ENCODE measurements around the gene PAK1IP1.
"Not testable (repeated sequence)": the region's sequence is repeated elsewhere in the genome, so short reads cannot be mapped to it uniquely, and the experiment has no call there.

Gene PAK1IP1

GRCh38 chr6:10733863-10734262, 39.1 kb downstream of the PAK1IP1 start:
- no peak overlapping the region for H3K4me3 ChIP-seq (ENCODE audit: low read depth, low read length)
- no peak for DNase-seq (ENCODE audit: low read depth)

- no peak overlapping the region for H3K4me3 ChIP-seq (ENCODE audit: low read depth, low read length)
- no peak for DNase-seq (ENCODE audit: low read depth)
Observed at GRCh38 chr6:10736731-10737130, 42.0 kb downstream of the PAK1IP1 start.

- DNase-seq (ENCODE audit: low read depth), result no peak
- no peak overlapping the region for H3K4me3 ChIP-seq (ENCODE audit: low read depth, low read length)
Observed at GRCh38 chr6:10740061-10740460, 45.3 kb downstream of the PAK1IP1 start.

GRCh38 chr6:10741643-10742042, 46.9 kb downstream of the PAK1IP1 start:
- H3K4me3 ChIP-seq (ENCODE audit: low read depth, low read length); DNase-seq (ENCODE audit: low read depth): not testable (repeated sequence)

- DNase-seq (ENCODE audit: low read depth), result no peak
- no peak overlapping the region for H3K4me3 ChIP-seq (ENCODE audit: low read depth, low read length)
Observed at GRCh38 chr6:10742251-10742650, 47.5 kb downstream of the PAK1IP1 start.

- DNase-seq (ENCODE audit: low read depth), result no peak
Observed at GRCh38 chr6:10743515-10743914, 48.7 kb downstream of the PAK1IP1 start.

GRCh38 chr6:10745116-10745515, 50.3 kb downstream of the PAK1IP1 start:
- no peak for DNase-seq (ENCODE audit: low read depth)
- H3K4me3 ChIP-seq (ENCODE audit: low read depth, low read length), result no peak overlapping the region

More at GRCh38 chr6:10743515-10743914, 48.7 kb downstream of the PAK1IP1 start:
- no peak overlapping the region for H3K4me3 ChIP-seq (ENCODE audit: low read depth, low read length)

- no peak for DNase-seq (ENCODE audit: low read depth)
- peak overlapping the region; percentile 87 for H3K4me3 ChIP-seq (ENCODE audit: low read depth, low read length)
Observed at GRCh38 chr6:10746915-10747250, 52.1 kb downstream of the PAK1IP1 start.

- DNase-seq (ENCODE audit: low read depth), result peak; percentile 85
- H3K4me3 ChIP-seq (ENCODE audit: low read depth, low read length), result peak within 1 kb of the TSS; percentile 87
Observed at GRCh38 chr6:10747251-10747972, 52.6 kb downstream of the PAK1IP1 start, which contains the start of gene TMEM14B. TSS of gene TMEM14B (plus strand) at chr6:10747805. CDS start at chr6:10749246, 1,441 bp downstream.

GRCh38 chr6:10749734-10750133, 55.0 kb downstream of the PAK1IP1 start:
- no peak for DNase-seq (ENCODE audit: low read depth)
- H3K4me3 ChIP-seq (ENCODE audit: low read depth, low read length), result no peak overlapping the region

- H3K4me3 ChIP-seq (ENCODE audit: low read depth, low read length); DNase-seq (ENCODE audit: low read depth): not testable (repeated sequence)
Observed at GRCh38 chr6:10750568-10750967, 55.8 kb downstream of the PAK1IP1 start.

- not testable (repeated sequence) for H3K4me3 ChIP-seq (ENCODE audit: low read depth, low read length); DNase-seq (ENCODE audit: low read depth)
Observed at GRCh38 chr6:10751757-10752156, 57.0 kb downstream of the PAK1IP1 start.

GRCh38 chr6:10756085-10756484, 61.3 kb downstream of the PAK1IP1 start:
- DNase-seq (ENCODE audit: low read depth), result no peak
- H3K4me3 ChIP-seq (ENCODE audit: low read depth, low read length), result no peak overlapping the region
